IMR-90 (cell line): Measurements from ENCODE around the gene LAMTOR4.

Experiments
- BHLHE40 ChIP-seq: fragments of 150-350 bp; IDR thresholded peaks from 2 replicates; pipeline ENCODE4 v1.6.1; 2016; ENCODE audit warnings: mild to moderate bottlenecking, low read depth, low read length
- CEBPB ChIP-seq: IDR thresholded peaks from 2 replicates; pipeline ENCODE4 v1.6.1; 2012; ENCODE audit warnings: low read depth, low read length, improper control_type of control experiment
- CTCF ChIP-seq: conservative IDR thresholded peaks from 2 replicates; pipeline ENCODE4 v1.5.1; 2012; ENCODE audit warnings: mild to moderate bottlenecking, low read depth, low read length, improper control_type of control experiment
- FOS ChIP-seq: fragments of 150-350 bp; IDR thresholded peaks from 2 replicates; pipeline ENCODE4 v1.6.1; 2016; ENCODE audit warnings: low read depth, low read length
- MAFK ChIP-seq: IDR thresholded peaks from 2 replicates; pipeline ENCODE4 v1.6.1; 2012; ENCODE audit warnings: low read depth, low read length, improper control_type of control experiment
- MAZ ChIP-seq: IDR thresholded peaks from 2 replicates; pipeline ENCODE4 v1.6.1; 2012; ENCODE audit warnings: low read depth, mild to moderate bottlenecking, low read length, improper control_type of control experiment, moderate library complexity, borderline replicate concordance
- MXI1 ChIP-seq: IDR thresholded peaks from 2 replicates; pipeline ENCODE4 v1.6.1; 2012; ENCODE audit warnings: low read depth, mild to moderate bottlenecking, low read length, moderate library complexity, borderline replicate concordance
- POLR2A ChIP-seq: IDR thresholded peaks from 2 replicates; pipeline ENCODE4 v1.6.1; 2012; ENCODE audit warnings: mild to moderate bottlenecking, low read depth, low read length
- RAD21 ChIP-seq: IDR thresholded peaks from 2 replicates; pipeline ENCODE4 v1.6.1; 2012; ENCODE audit warnings: low read length, improper control_type of control experiment
- RCOR1 ChIP-seq: IDR thresholded peaks from 2 replicates; pipeline ENCODE4 v1.6.1; 2012; ENCODE audit warnings: mild to moderate bottlenecking, low read length, improper control_type of control experiment; ENCODE audit not compliant: insufficient replicate concordance
- RFX5 ChIP-seq: IDR thresholded peaks from 2 replicates; pipeline ENCODE4 v1.8.0; 2012; ENCODE audit warnings: low read depth, mild to moderate bottlenecking, low read length, moderate library complexity
- SMC3 ChIP-seq: fragments of 150-350 bp; IDR thresholded peaks from 2 replicates; pipeline ENCODE4 v1.6.1; 2016; ENCODE audit warnings: low read depth, mild to moderate bottlenecking, antibody characterized with exemption, low read length, moderate library complexity
- USF2 ChIP-seq: fragments of 150-350 bp; IDR thresholded peaks from 2 replicates; pipeline ENCODE4 v1.6.1; 2017; ENCODE audit warnings: mild to moderate bottlenecking, antibody characterized with exemption, low read length, low read depth

- TF ChIP-seq CTCF (no peak), POLR2A (no peak), RCOR1 (no peak), MAFK (no peak), RAD21 (no peak), SMC3 (no peak), MXI1 (no peak), MAZ (no peak), CEBPB (no peak), BHLHE40 (no peak), RFX5 (no peak), USF2 (no peak), FOS (no peak)
Measured at GRCh38 chr7:100166970-100167911, 18.5 kb downstream of the LAMTOR4 start.
